HUES48 (cell line): ENCODE data around the gene USF1.
A peak's percentile ranks its signal among the peaks of the same experiment; 100 is the strongest.
"Not testable (repeated sequence)": the region's sequence is repeated elsewhere in the genome, so short reads cannot be mapped to it uniquely, and the experiment has no call there.

Source experiments
- H3K27ac ChIP-seq: one replicate; pipeline ENCODE4 v1.7.0; 2013; ENCODE audit warnings: low read depth, low read length, inconsistent platforms
- H3K27me3 ChIP-seq: 2 replicates; pipeline ENCODE4 v1.6.1; 2013; ENCODE audit warnings: mild to moderate bottlenecking, low read length; ENCODE audit not compliant: control insufficient read depth, insufficient read depth
- H3K36me3 ChIP-seq: 2 replicates; pipeline ENCODE4 v1.6.1; 2013; ENCODE audit warnings: low read length; ENCODE audit not compliant: control insufficient read depth, insufficient read depth
- H3K4me1 ChIP-seq: 2 replicates; pipeline ENCODE4 v1.6.1; 2013; ENCODE audit warnings: mild to moderate bottlenecking, low read length; ENCODE audit not compliant: control insufficient read depth, insufficient read depth
- H3K4me3 ChIP-seq: 2 replicates; pipeline ENCODE4 v1.5.1; 2013; ENCODE audit warnings: mild to moderate bottlenecking, low read depth, low read length
- H3K9ac ChIP-seq: 2 replicates; pipeline ENCODE4 v1.6.1; 2013; ENCODE audit warnings: mild to moderate bottlenecking, low read depth, low read length, moderate library complexity
- H3K9me3 ChIP-seq: 2 replicates; pipeline ENCODE4 v1.6.1; 2013; ENCODE audit warnings: low read length; ENCODE audit not compliant: control insufficient read depth, insufficient read depth

Gene USF1

GRCh38 chr1:161029466-161029865, 16.3 kb downstream of the USF1 start:
- not testable (repeated sequence) for H3K4me3 ChIP-seq, H3K9me3 ChIP-seq, H3K36me3 ChIP-seq, H3K27ac ChIP-seq, H3K9ac ChIP-seq, H3K4me1 ChIP-seq, H3K27me3 ChIP-seq

DNA sequence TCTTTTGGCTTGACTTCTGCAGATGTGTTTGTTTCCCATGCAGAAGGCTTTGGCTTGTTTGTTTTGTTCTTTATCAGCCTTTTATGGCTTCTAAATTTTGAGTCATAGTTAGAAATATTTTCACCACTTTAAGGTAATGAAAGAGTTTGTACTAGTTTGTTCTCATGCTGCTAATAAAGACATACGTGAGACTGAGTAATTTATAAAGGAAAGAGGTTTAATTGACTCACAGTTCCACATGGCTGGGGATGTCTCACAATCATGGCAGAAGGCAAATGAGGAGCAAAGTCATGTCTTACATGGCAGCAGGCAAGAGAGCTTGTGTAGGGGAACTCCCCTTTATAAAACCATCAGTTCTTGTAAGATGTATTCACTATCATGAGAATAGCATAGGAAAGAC, 18.8 kb downstream of the USF1 start:
- not testable (repeated sequence) for H3K9me3 ChIP-seq, H3K4me1 ChIP-seq, H3K27ac ChIP-seq, H3K27me3 ChIP-seq, H3K9ac ChIP-seq, H3K4me3 ChIP-seq, H3K36me3 ChIP-seq

DNA sequence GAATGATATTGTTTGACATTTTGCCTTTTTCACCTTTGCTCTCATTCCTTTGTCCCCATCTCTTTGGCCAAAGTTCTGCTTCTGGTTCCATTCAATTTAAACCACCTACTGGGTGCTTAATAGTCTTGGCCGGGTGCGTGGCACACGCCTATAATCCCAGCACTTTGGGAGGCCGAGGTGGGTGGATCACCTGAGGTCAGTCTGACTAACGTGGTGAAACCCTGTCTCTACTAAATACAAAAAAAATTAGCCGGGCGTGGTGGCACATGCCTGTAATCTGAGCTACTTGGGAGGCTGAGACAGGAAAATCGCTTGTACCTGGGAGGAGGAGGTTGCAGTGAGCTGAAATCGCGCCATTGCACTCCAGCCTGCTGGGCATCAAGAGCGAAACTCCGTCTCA, 23.3 kb downstream of the USF1 start:
- H3K27me3 ChIP-seq, H3K36me3 ChIP-seq, H3K9me3 ChIP-seq, H3K27ac ChIP-seq, H3K9ac ChIP-seq, H3K4me3 ChIP-seq: not testable (repeated sequence)
- peaks cover 19% of the 10 kb centered on the region for H3K4me1 ChIP-seq

DNA sequence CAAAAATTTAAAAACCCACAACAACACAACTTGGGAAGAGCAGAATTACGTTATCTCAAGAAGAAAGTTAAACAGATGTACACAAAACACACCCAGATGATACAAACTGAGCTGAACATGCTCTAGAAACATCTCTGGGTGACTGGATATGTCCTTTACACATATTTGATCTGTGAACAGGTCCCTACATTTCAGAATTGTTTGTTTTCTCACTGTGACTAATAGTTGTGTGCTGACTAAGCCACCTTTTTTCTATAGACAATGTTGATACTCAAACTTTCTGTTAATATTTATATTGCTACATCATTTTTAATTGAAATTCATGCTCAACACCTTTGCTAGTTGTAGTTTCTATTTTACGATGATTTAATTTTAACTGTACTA, 23.8 kb downstream of the USF1 start:
- H3K27ac ChIP-seq = peak overlapping the region; percentile 98
- H3K4me1 ChIP-seq = peaks cover 23% of the 10 kb centered on the region
- H3K36me3 ChIP-seq = no peaks in the 10 kb centered on the region
- no peak overlapping the region; the same call in 1 of the 2 replicates for H3K9ac ChIP-seq
- H3K27me3 ChIP-seq = no peaks in the 10 kb centered on the region
- H3K9me3 ChIP-seq = no peaks in the 10 kb centered on the region
- H3K4me3 ChIP-seq = peak overlapping the region; percentile 67

- H3K9me3 ChIP-seq = no peaks in the 10 kb centered on the region
- peak overlapping the region; percentile 98 for H3K27ac ChIP-seq
- H3K4me1 ChIP-seq = peaks cover 23% of the 10 kb centered on the region
- H3K4me3 ChIP-seq = peak overlapping the region; percentile 93
- peak overlapping the region; percentile 91 for H3K9ac ChIP-seq
- no peaks in the 10 kb centered on the region for H3K27me3 ChIP-seq
- H3K36me3 ChIP-seq = no peaks in the 10 kb centered on the region
Observed at GRCh38 chr1:161021165-161021969, 24.4 kb downstream of the USF1 start.

DNA sequence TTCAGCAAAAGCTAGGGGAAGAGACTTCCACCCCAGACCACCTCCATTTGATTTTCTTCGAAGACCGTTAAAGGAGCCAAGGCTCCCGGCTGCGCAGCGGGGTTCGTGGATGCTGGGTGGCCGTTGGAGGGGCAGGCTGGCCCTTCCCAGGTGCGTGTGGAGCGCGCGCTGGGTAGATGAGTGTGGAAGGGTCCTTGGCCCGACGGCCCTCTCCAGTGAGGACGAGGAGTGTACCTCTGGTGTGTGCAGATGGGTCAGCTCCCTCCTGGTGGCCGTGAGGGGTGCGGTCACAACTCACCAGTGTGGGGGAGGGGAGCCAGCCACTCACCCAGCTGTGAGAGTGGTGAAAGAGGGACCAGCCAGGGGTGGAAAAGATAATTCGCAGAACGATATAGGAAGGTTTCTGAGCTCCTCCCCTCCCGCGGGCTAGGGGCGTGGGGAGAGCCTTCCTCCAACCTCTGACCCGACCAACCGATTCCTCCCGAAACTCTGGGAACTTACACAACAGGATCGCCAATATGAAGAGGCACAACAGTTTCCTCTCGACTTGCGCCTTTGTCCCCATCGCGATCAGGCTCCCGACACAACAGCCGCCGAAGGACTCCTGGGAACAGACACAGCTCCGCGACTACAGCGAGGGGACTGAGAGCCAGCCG, 25.1 kb downstream of the USF1 start, which contains the start of gene F11R:
F11R (minus strand) TSS at position 644 of the 656 bp plus-strand sequence; CDS start at position 565, 79 bp downstream.
- peak within 1 kb of the TSS; percentile 93 for H3K4me3 ChIP-seq
- H3K9me3 ChIP-seq = no peaks in the 10 kb centered on the region
- H3K4me1 ChIP-seq = peaks cover 23% of the 10 kb centered on the region
- H3K9ac ChIP-seq = peak within 1 kb of the TSS; percentile 91
- peak within 1 kb of the TSS; percentile 98 for H3K27ac ChIP-seq
- H3K36me3 ChIP-seq = no peaks in the 10 kb centered on the region
- H3K27me3 ChIP-seq = no peaks in the 10 kb centered on the region

- H3K4me3 ChIP-seq = peak overlapping the region; percentile 93
- peaks cover 23% of the 10 kb centered on the region for H3K4me1 ChIP-seq
- peak overlapping the region; percentile 98 for H3K27ac ChIP-seq
- no peaks in the 10 kb centered on the region for H3K9me3 ChIP-seq
- H3K36me3 ChIP-seq = no peaks in the 10 kb centered on the region
- no peaks in the 10 kb centered on the region for H3K27me3 ChIP-seq
- peak overlapping the region; percentile 91 for H3K9ac ChIP-seq
Observed at GRCh38 chr1:161019751-161020495, 25.9 kb downstream of the USF1 start.

DNA sequence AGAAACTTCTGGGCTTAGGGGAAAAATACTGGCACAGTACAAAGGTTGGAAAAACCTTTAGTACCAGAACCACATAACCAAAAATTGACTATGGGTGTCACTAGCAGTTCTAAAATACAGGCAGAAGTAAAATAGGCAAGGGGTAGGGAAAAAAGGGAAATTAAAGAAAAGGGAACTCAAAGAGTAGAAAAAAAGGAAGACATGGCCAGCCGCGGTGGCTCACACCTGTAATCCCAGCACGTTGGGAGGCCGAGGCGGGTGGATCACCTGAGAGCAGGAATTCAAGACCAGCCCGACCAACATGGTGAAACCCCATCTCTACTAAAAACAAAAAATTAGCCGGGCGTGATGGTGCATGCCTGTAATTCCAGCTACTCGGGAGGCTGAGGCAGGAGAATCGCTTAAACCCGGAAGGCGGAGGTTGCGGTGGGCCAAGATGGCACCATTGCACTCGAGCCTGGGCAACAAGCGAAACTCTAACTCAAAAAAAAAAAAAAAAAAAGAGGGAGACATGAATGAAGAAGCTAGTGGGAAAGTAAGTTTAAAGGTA, 26.6 kb downstream of the USF1 start:
- Histone ChIP-seq H3K27ac (peak overlapping the region; percentile 71), H3K4me3 (peak overlapping the region; percentile 93), H3K4me1 (peaks cover 27% of the 10 kb centered on the region), H3K9ac (0 out of 2 replicates have a peak overlapping the region, but pooled peaks have one; percentile 7)
- not testable (repeated sequence) for H3K36me3 ChIP-seq, H3K9me3 ChIP-seq, H3K27me3 ChIP-seq

GRCh38 chr1:161018631-161018930, 27.2 kb downstream of the USF1 start:
- Histone ChIP-seq H3K4me1 (peaks cover 32% of the 10 kb centered on the region), H3K9me3 (no peaks in the 10 kb centered on the region), H3K27me3 (no peaks in the 10 kb centered on the region), H3K9ac (0 out of 2 replicates have a peak overlapping the region, but pooled peaks have one; percentile 7), H3K36me3 (peaks cover 9% of the 10 kb centered on the region), H3K4me3 (peak overlapping the region; percentile 93), H3K27ac (peak overlapping the region; percentile 71)

GRCh38 chr1:161017756-161018630, 27.8 kb downstream of the USF1 start:
- H3K4me1 ChIP-seq = peaks cover 38% of the 10 kb centered on the region
- H3K9ac ChIP-seq = no peak overlapping the region; the same call in 1 of the 2 replicates
- peak overlapping the region; percentile 93 for H3K4me3 ChIP-seq

More at GRCh38 chr1:161017756-161018630, 27.8 kb downstream of the USF1 start:
- H3K27ac ChIP-seq = peak overlapping the region; percentile 71
- no peaks in the 10 kb centered on the region for H3K27me3 ChIP-seq
- no peaks in the 10 kb centered on the region for H3K9me3 ChIP-seq
- peaks cover 15% of the 10 kb centered on the region for H3K36me3 ChIP-seq
